Small intestine (tissue), 7 donors: Measurements from ENCODE around the gene EIF4G1. TPM values are rescaled to one million over a fixed set of nuclear protein-coding genes. Genes with fewer than 3 reads are reported as not detected.

Source experiments
- DNase-seq, 2 donors: peaks; one replicate each; pipeline versions ENCODE4 v3.0.0 to v3.0.0-alpha.2; 2013
- FAIRE-seq: peaks from 2 replicates; lab custom pipeline; 2012; peaks lifted over from hg19 to GRCh38; lab: Jason Lieb, UNC
- H3K27ac ChIP-seq, 3 donors: one replicate each; pipeline ENCODE4 v1.5.1; 2013; ENCODE audit warnings: low read length in 2 of 3, mild to moderate bottlenecking in 2 of 3, control low read depth in 1 of 3, inconsistent platforms in 1 of 3, low read depth in 1 of 3, moderate library complexity in 1 of 3
- H3K27me3 ChIP-seq, 3 donors: one replicate each; pipeline ENCODE4 v1.6.1; 2013; ENCODE audit warnings: low read length in 3 of 3, inconsistent platforms in 1 of 3; ENCODE audit not compliant: control insufficient read depth in 3 of 3, insufficient read depth in 3 of 3
- H3K36me3 ChIP-seq, 3 donors: one replicate each; pipeline ENCODE4 v1.6.1; 2013; ENCODE audit warnings: low read length in 3 of 3, inconsistent platforms in 1 of 3, low read depth in 1 of 3, mild to moderate bottlenecking in 1 of 3, moderate library complexity in 1 of 3; ENCODE audit not compliant: control insufficient read depth in 3 of 3, insufficient read depth in 2 of 3
- H3K4me1 ChIP-seq, 3 donors: one replicate each; pipeline ENCODE4 v1.6.1; 2013; ENCODE audit warnings: low read length in 2 of 3, inconsistent platforms in 1 of 3, low read depth in 1 of 3, mild to moderate bottlenecking in 1 of 3, moderate library complexity in 1 of 3; ENCODE audit not compliant: control insufficient read depth in 3 of 3, insufficient read depth in 2 of 3
- H3K4me3 ChIP-seq, 3 donors: one replicate each; pipeline ENCODE4 v1.5.1; 2013; ENCODE audit warnings: low read length in 3 of 3, control low read depth in 1 of 3, inconsistent platforms in 1 of 3, low read depth in 1 of 3, mild to moderate bottlenecking in 1 of 3, moderate library complexity in 1 of 3
- H3K9me3 ChIP-seq, 2 donors: one replicate each; pipeline ENCODE4 v1.6.1; 2013; ENCODE audit warnings: low read depth in 1 of 2, low read length in 1 of 2; ENCODE audit not compliant: control insufficient read depth in 2 of 2, insufficient read depth in 1 of 2
- WGBS, 3 donors: extraction: QIAGEN DNeasy Blood & Tissue Kit; methylation state at CpG; one replicate each; pipeline ENCODE4 v1.1.7; 2013; 5-methylcytosine and 5-hydroxymethylcytosine counted together
- polyA plus RNA-seq, 4 donors: library from polyadenylated mRNA; stranded (reverse) in 3 of 4; unstranded in 1 of 4; fragments of 200-250 nt in 3 of 4; fragments of 120-200 nt in 1 of 4; gene quantifications; one replicate each; pipeline versions ENCODE4 v1.2.1 to v1.2.3, GENCODE V29; 2013
- donor health status: healthy with polysubstance abuse.
- donor health status: control.
- donor health status: control.
- donor health status: Bipolar disorder and iron deficiency.
- donor health status: healthy.

Gene EIF4G1
- polyA plus RNA-seq, 4 donors = 115 to 220 (median 155) TPM

DNA sequence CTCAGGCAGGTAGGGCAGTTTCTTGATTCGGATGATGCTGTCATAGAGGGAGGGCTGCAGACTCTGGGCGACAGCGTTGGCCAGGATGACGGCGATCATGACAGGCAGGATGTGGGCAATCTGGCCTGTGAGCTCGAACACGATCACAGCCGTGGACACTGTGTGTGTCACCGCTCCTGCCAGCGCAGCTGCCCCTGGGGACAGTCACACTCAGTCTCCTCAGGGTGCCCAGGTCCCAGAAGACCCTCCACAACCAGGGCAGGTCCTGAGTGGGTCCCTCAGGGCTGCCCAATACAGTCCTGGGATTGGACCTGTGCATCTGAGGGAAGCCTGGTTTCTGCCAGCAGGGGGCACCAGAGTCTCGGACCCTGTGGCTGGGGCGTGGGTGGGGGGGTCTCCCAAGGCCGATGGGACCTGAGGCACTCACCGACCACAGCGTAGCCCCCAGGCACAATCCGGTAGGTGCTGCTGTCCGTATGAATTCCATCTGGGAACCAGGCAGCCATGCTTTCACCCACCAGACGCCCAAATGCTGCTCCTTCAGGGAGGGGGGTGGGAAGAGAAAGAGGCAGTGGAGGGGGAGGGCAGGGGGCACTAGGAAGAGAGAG lies 39.8 kb downstream of the EIF4G1 start:
- Histone ChIP-seq H3K27ac (no peak overlapping the region), H3K27me3 (no peaks in the 10 kb centered on the region), H3K4me1 (peaks cover 4 to 18% (median 8%) of the 10 kb centered on the region in 3 donors), H3K36me3 (peaks cover 0 to 89% (median 2%) of the 10 kb centered on the region in 3 donors), H3K4me3 (no peak overlapping the region), H3K9me3 (no peaks in the 10 kb centered on the region)
- FAIRE-seq = no peak
- peak; percentile 38 to 67 for DNase-seq
- WGBS, 3 donors = 38 to 57% (median 53%) methylated on average over 18 of the region's 18 CpGs

DNA sequence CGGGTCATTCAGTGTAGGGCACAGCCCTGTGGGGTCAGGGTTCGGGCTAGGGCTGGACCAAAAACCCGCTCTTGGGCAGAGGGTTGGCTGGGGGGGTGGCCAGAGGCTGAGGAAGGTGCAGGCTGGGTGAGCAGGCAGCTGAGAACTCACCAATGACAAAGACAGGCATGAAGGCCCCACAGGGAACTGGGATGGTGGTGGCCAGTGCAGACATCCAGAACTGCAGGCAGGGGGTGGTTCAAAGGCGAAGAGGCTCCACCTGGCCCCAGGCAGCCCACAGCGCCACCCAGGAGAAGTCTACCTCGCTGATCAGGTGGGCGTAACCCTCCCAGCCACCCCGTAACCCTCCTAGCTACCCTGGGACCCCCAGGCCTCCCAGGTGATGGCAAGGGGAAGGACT lies 40.3 kb downstream of the EIF4G1 start:
- H3K27me3 ChIP-seq = no peaks in the 10 kb centered on the region
- peaks cover 0 to 90% (median 2%) of the 10 kb centered on the region in 3 donors for H3K36me3 ChIP-seq
- H3K27ac ChIP-seq = no peak overlapping the region
- FAIRE-seq = no peak
- 76 to 80% (median 78%) methylated on average over 8 of the region's 8 CpGs for WGBS, 3 donors
- no peak overlapping the region for H3K4me3 ChIP-seq
- peaks cover 4 to 20% (median 8%) of the 10 kb centered on the region in 3 donors for H3K4me1 ChIP-seq
- no peaks in the 10 kb centered on the region for H3K9me3 ChIP-seq
- no peak for DNase-seq

DNA sequence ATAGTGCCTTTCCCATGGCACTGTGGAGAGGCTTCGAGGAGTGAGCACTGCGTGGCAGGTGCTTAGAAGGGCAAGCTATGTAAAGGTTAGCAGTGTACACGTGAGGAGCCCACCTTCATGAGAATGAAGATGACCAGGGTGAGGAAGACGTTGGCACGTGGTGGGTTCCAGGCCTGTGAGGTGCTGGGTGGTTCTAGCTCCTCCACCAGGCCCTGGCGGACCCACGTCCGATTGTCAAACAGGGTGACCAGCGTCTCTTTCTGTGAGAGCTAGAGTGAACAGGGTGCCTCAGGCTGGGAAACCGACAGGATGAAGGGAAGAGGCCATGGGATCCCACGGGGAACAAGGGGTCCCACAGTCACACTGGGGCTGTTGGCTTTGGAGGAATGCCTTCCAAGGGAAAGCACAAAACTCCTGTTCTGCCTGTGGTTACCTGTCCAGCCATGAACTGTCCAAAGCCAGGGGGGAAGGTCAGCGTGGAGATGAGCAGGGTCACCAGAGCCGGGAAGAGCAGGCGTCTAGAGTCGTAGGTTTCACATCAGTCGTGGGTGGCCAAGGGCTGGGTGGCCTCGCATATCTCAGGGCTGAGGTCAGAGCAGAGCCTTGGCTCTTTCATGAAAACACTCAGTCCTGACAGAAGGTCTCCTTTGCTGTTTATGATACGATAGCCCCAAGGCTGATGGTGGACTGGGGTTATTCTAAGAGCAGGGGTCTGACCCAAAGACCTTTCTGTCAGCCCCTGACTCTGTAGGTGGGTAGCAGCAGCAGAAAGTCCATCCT lies 41.0 kb downstream of the EIF4G1 start:
- no peak for DNase-seq

DNA sequence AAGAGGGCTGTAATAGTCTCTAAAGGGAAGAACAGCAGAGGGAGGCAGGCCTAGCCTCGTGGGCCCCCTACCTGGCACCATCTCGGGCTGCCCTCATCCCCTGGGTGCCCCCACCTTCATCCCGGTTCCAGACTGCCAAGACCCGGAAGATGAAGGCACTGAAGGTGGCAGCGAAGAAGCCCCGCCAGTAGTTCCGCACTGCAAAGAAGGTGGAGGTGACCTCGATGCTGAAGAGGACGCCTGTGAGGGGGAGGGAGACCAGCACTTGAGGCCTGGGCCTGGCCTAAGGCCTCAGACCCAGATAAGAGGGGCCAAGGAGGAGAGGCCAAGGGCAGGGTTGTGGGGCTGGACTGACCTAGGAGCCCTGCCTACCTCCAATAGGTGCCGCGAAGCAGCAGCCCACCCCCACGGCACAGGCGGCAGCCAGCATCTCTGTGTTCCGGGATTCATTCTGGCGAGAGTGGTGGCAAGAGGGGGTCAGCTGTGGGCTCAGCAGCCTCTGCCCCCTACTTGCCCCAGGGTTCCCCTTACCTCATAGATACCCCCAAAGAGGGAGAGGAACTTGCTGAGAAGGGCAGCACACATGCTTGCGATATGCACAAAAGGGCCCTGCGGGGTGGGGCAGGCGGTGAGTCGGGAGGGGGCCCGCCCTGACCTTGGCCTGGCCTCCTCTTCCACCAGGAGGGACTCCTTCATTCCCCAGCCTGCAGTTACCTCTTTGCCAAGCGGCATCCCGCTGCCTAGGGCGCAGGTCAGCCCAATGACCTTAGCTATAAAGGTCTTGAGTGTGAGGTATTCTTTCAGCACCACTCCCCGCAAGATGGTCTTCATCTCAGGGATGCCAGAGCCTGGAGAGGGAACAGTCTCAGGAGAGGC lies 43.1 kb downstream of the EIF4G1 start:
- Histone ChIP-seq H3K27me3 (no peaks in the 10 kb centered on the region), H3K4me1 (peaks cover 0 to 21% (median 2%) of the 10 kb centered on the region in 3 donors), H3K9me3 (no peaks in the 10 kb centered on the region), H3K4me3 (no peak overlapping the region), H3K27ac (no peak overlapping the region), H3K36me3 (peaks cover 0 to 70% (median 2%) of the 10 kb centered on the region in 3 donors)
- FAIRE-seq = no peak
- no peak for DNase-seq
- WGBS, 3 donors = 93 to 94% (median 93%) methylated on average over 24 of the region's 24 CpGs

More for the DNA sequence above, 41.0 kb downstream of the EIF4G1 start:
- Histone ChIP-seq H3K36me3 (peaks cover 0 to 86% (median 2%) of the 10 kb centered on the region in 3 donors), H3K27me3 (no peaks in the 10 kb centered on the region), H3K4me3 (no peak overlapping the region), H3K27ac (no peak overlapping the region), H3K4me1 (peaks cover 4 to 26% (median 8%) of the 10 kb centered on the region in 3 donors), H3K9me3 (no peaks in the 10 kb centered on the region)
- FAIRE-seq = no peak
- WGBS, 3 donors = 81 to 85% (median 82%) methylated on average over 18 of the region's 18 CpGs

DNA sequence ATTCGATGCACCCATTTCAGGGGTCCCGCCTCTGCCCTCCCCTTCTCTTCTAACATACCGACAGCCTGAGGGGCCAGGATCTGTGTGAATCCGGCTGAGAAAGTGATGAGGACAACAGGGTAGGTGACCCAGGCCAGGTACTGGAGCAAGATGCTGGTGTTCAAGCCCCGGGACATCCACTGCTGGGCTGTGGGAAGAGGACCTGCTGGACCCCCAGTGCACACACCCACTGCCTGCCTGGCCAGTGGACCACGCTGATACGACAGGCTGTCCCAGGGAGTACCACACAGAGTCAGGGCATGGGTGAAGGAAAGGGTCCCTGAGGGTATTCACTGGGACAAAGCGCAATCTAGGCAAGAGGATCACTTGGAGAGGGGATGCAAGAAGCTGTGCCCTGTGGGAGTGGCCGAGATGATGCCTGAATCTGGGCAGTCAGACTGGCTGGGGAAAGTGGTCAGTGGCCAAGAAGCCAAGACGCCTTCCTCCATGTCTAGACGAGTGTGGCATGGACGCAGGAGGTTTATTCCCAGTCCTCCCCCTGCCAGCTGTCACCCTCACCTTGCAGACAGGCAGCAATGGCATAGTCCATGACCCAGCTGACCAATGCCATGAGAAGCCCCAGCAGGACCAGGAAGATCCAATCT lies 43.8 kb downstream of the EIF4G1 start:
- no peak for FAIRE-seq
- Histone ChIP-seq H3K4me3 (no peak overlapping the region), H3K9me3 (no peaks in the 10 kb centered on the region), H3K36me3 (peaks cover 0 to 62% (median 2%) of the 10 kb centered on the region in 3 donors), H3K4me1 (peaks cover 0 to 14% (median 0%) of the 10 kb centered on the region in 3 donors), H3K27ac (no peak overlapping the region), H3K27me3 (no peaks in the 10 kb centered on the region)
- 92 to 94% (median 93%) methylated on average over 12 of the region's 12 CpGs for WGBS, 3 donors
- no peak for DNase-seq

- H3K36me3 ChIP-seq = peaks cover 0 to 55% (median 2%) of the 10 kb centered on the region in 3 donors
- no peaks in the 10 kb centered on the region for H3K9me3 ChIP-seq
- H3K4me3 ChIP-seq = no peak overlapping the region
- peaks cover 0 to 17% (median under 1%) of the 10 kb centered on the region in 3 donors for H3K4me1 ChIP-seq
- no peak overlapping the region for H3K27ac ChIP-seq
- no peak for FAIRE-seq
- DNase-seq = no peak
- WGBS, 3 donors = 71 to 88% (median 82%) methylated on average over 14 of the region's 14 CpGs
- H3K27me3 ChIP-seq = no peaks in the 10 kb centered on the region
Observed at GRCh38 chr3:184358921-184359350, 44.5 kb downstream of the EIF4G1 start.

DNA sequence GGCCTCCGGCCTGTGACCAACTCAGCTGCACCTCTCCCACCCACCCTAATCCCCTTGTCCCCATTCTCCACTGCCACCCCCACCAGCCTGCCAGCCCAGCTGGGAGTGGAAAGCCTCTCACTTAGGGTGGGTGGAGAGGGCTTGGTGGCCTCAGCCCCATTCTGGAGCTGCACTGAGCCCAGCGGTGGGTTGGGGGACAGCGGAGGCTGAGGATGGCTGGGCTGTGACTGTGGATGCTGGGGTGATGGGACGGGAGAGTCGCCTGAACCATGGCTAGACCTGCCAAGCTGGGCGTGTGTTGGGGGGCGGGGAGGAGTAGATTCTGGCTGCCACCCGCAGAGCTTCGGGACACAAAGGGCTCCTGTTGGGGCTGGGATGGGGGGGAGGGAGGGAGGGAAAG lies 45.2 kb downstream of the EIF4G1 start:
- Histone ChIP-seq H3K9me3 (no peaks in the 10 kb centered on the region), H3K4me3 (peak overlapping the region in 1 of 3 donors; percentile 93), H3K4me1 (peaks cover 0 to 21% (median 5%) of the 10 kb centered on the region in 3 donors), H3K36me3 (peaks cover 0 to 52% (median 2%) of the 10 kb centered on the region in 3 donors), H3K27me3 (no peaks in the 10 kb centered on the region), H3K27ac (no peak overlapping the region)
- WGBS, 3 donors = 40 to 61% (median 59%) methylated on average over 9 of the region's 9 CpGs
- FAIRE-seq (no peak), DNase-seq (no peak)
